NCI-H146 treated with DMSO at 0.1 percent for 48 hours (cell line): ENCODE data around the gene RAB9B.

Experiments used
- DNase-seq: peaks from one replicate; lab custom pipeline; 2025; ENCODE audit not compliant: unreplicated experiment; lab: John Stamatoyannopoulos, UW

RAB9B gene

DNA sequence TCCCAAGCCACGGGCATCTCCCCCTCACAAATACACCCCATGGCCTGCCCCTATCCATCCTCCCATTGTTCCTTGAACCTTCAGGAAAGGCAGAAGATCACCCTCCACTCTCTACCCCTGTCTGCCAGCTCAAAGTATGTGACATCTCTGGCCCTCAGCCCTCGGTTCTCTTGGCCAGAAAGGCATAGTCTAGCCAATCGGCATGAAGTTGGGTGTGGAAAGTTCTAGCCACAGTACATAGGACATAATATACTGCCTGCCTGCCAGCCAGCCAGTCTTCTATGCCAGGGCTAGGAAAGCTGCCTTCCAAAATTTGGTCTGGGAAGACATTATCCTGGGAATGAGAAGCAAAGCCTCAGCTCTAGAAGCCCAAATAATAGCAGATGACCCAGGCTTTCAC lies 58.6 kb downstream of the RAB9B start:
- DNase-seq = no peak
